ENCODE measurements around the gene KRT32.

DNA sequence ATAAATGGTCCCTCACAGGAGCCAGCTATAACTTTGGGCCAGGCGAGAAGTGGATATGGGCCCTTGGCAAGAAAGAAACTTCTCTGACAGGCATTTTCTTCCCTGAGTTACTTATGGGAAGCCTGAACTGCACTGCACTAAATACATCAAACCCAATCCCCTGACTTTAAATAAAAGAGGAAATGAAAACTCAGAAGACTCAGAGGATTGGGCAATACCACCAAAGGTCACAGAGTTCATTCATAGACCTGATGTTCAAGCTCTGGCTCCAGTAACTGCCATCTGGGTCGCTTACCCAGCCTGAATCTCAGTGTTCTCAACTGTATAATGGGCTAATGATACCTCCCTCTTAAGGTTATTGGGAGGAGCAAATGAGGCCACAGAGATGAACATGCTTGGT is 12.9 kb upstream of the KRT32 start:
- TF ChIP-seq CTCF (IDR thresholded peaks at IDR 0.05; ENCODE audit: insufficient read depth, low read depth, low read length) = no peak
- no peak for TF ChIP-seq EZH2 (IDR thresholded peaks at IDR 0.05; ENCODE audit: insufficient read depth, low read length)

Measured in astrocyte (in vitro differentiated cells and primary cell).